Sigmoid colon (tissue), 7 donors: Measurements from ENCODE around the gene DPT. TPM values are rescaled to one million over a fixed set of nuclear protein-coding genes. Genes with fewer than 3 reads are reported as not detected.

Experiments
- DNase-seq: peaks from one replicate; pipeline ENCODE4 v3.0.0-alpha.2; 2019
- H3K27ac ChIP-seq, 4 donors: fragments of 200-600 bp; sonication (generic); one replicate each; pipeline ENCODE4 v1.5.1; 2016 to 2019; ENCODE audit warnings: mild to moderate bottlenecking in 1 of 4
- H3K27me3 ChIP-seq, 3 donors: fragments of 200-600 bp; sonication (generic); one replicate each; pipeline ENCODE4 v1.5.1; 2019; ENCODE audit warnings: mild to moderate bottlenecking in 1 of 3
- H3K36me3 ChIP-seq, 4 donors: fragments of 200-600 bp; sonication (generic); one replicate each; pipeline ENCODE4 v1.5.1; 2016 to 2019
- H3K4me1 ChIP-seq, 4 donors: fragments of 200-600 bp; sonication (generic); one replicate each; pipeline ENCODE4 v1.5.1; 2017 to 2019
- H3K4me3 ChIP-seq, 4 donors: fragments of 200-600 bp; sonication (generic); one replicate each; pipeline ENCODE4 v1.5.1; 2017 to 2019; ENCODE audit warnings: mild to moderate bottlenecking in 2 of 4, moderate library complexity in 1 of 4
- H3K9me3 ChIP-seq, 4 donors: fragments of 200-600 bp in 3 of 4; sonication (generic) in 3 of 4; one replicate each; pipeline versions ENCODE4 v1.5.1 to v1.6.1; 2013 to 2019
- CTCF ChIP-seq, 4 experiments: fragments of 450-650 bp in 3 of 4; fragments of 200-600 bp in 1 of 4; IDR thresholded peaks; one replicate each; pipeline ENCODE4 v1.5.1; 2016 to 2019; ENCODE audit warnings: antibody characterized with exemption in 4 of 4, mild to moderate bottlenecking in 3 of 4, moderate library complexity in 2 of 4
- EP300 ChIP-seq, 4 donors: sonication (generic); formaldehyde crosslinking; IDR thresholded peaks; one replicate each; pipeline ENCODE4 v1.6.1; 2017; ENCODE audit warnings: antibody characterized with exemption in 4 of 4
- POLR2A ChIP-seq, 2 donors: fragments of 450-650 bp; IDR thresholded peaks; one replicate each; pipeline ENCODE4 v1.6.1; 2016; ENCODE audit warnings: antibody characterized with exemption in 2 of 2, mild to moderate bottlenecking in 2 of 2, moderate library complexity in 2 of 2
- POLR2AphosphoS5 ChIP-seq, 4 donors: sonication (generic); formaldehyde crosslinking; IDR thresholded peaks; one replicate each; pipeline ENCODE4 v1.6.1; 2017; ENCODE audit warnings: antibody characterized with exemption in 4 of 4
- WGBS, 2 donors: extraction: QIAGEN DNeasy Blood & Tissue Kit; methylation state at CpG; one replicate each; pipeline ENCODE4 v1.1.7; 2013; 5-methylcytosine and 5-hydroxymethylcytosine counted together
- intact Hi-C: fragments of 100-400 bp; cut with DNase I; formaldehyde crosslinking; loops from one replicate; pipeline ENCODE4 v1.15.1; 2023
- polyA plus RNA-seq, 3 donors: library from polyadenylated mRNA; stranded (reverse); fragments of 200-250 nt; gene quantifications; one replicate each; pipeline ENCODE4 v1.2.3, GENCODE V29; 2013
- total RNA-seq, 4 donors: library from RNA; depleted of rRNA; stranded (reverse); fragments of >200 nt; gene quantifications; one replicate each; pipeline ENCODE4 v1.1.0, GENCODE V29; 2016
- donor health status: healthy with polysubstance abuse.
- donor health status: Bipolar disorder and iron deficiency.
- donor health status: healthy.

Gene DPT
- total and polyA plus RNA-seq, 7 donors, result 2.1 to 519 (median 249) TPM

DNA sequence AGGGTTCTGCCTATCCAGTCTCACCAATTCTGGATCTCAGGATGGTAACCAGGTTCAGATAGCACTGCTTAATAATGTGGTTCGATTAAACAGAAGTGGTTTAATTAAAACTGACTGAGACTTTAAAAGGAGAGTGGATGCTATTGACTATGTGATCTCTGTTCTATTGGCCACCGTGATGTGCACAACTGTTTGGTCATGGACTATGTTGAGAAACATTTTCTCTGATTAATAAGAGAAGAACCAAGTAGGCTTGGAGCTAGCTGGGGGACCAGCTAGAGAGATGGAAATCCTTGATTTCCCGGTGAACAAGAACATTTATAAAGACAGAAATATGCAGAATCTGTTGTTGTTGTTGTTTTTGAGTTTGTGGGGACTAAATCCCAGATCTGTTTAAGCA is 36.5 kb downstream of the DPT start:
- WGBS, 2 donors, result 91 to 95% methylated on average over 3 of the region's 3 CpGs
- no peaks in the 10 kb centered on the region for H3K36me3 ChIP-seq
- intact Hi-C loops, result loop anchor here (5.0 to 10.0 kb wide), 2 partner anchors 208 to 415 kb away; partner anchors contain the start of gene ATP1B1
- H3K9me3 ChIP-seq, result no peaks in the 10 kb centered on the region
- TF ChIP-seq CTCF (IDR thresholded peaks at IDR 0.05) (no peak), POLR2AphosphoS5 (IDR thresholded peaks at IDR 0.05) (no peak), EP300 (IDR thresholded peaks at IDR 0.05) (no peak), POLR2A (IDR thresholded peaks at IDR 0.05) (no peak)
- peak overlapping the region in 2 of 4 donors; percentile 51 to 75 for H3K27ac ChIP-seq
- no peak for DNase-seq
- H3K27me3 ChIP-seq, result no peaks in the 10 kb centered on the region
- no peak overlapping the region for H3K4me3 ChIP-seq
- peaks cover 0 to 86% (median 71%) of the 10 kb centered on the region in 4 donors for H3K4me1 ChIP-seq

DNA sequence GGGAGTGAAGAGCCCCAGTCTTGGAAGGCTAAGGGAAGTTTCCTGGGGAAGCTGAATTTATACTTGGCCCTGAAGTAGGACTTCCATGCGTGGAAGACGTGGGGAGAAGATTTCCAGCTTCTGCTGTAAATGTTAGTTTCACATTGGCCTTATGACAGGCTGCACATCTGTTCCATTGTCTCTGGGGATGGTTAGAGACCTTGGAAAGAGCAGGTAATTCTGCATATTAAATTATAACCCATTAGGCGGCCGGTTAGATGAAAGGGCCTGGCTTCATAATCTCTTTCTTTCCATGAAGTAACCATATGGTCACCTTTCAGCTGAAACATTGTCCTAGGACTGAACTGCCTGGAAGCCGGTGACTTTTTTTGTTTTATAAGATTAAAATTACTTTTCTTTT is 37.5 kb downstream of the DPT start:
- TF ChIP-seq EP300 (IDR thresholded peaks at IDR 0.05) (no peak), POLR2A (IDR thresholded peaks at IDR 0.05) (no peak), POLR2AphosphoS5 (IDR thresholded peaks at IDR 0.05) (no peak), CTCF (IDR thresholded peaks at IDR 0.05) (no peak)
- Histone ChIP-seq H3K4me1 (peaks cover 0 to 77% (median 65%) of the 10 kb centered on the region in 4 donors), H3K27me3 (no peaks in the 10 kb centered on the region), H3K36me3 (no peaks in the 10 kb centered on the region), H3K27ac (peak overlapping the region in 3 of 4 donors; percentile 66 to 70 (median 66)), H3K9me3 (no peaks in the 10 kb centered on the region), H3K4me3 (no peak overlapping the region)
- WGBS, 2 donors, result 94% methylated on average over 5 of the region's 5 CpGs
- no peak for DNase-seq
- intact Hi-C loops, result loop anchor here (5.0 to 10.0 kb wide), 2 partner anchors 207 to 416 kb away; partner anchors contain the start of gene ATP1B1

DNA sequence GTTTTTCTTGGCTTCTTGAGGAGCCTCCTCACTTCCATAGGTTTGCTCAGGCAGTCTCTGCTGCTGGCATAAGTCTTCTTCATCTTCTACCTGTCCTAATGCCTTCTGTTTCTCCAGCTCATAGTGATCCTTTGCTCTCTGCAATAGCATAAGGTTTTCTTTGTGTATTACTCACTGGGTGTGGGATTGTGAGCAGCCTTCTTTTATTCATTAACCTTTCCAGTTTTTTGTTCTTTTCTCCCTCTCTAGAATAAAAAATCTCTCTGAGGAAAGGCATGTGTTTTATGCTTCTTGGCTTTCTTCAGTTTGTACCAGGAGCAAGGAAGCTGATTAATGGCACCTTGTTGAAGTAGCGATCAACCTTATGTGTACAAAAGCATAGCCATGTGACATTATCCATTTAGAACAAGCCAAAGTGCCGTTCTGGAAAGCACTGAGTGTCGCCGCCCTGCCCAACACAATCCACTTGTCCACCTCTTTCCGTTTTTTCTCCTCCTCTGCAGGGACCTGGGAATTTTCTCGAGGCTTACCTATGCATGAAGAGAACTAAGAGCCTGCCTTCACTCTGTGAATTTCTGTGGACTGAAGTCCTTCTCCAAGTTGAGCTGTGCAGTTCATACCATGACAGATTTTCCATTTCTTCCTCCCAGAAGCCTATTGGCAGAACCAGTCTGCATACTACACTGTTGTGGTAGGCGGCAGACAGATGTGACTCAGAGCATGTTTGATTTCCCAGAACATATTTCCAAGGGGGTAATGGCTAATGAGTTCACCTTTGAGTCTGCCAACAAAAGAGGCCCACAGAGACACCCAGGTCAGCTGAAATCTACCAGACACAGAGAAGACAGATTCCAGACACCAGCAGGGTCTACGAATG is 39.0 kb downstream of the DPT start:
- no peaks in the 10 kb centered on the region for H3K9me3 ChIP-seq
- intact Hi-C loops, result loop anchor here (5.0 to 10.0 kb wide), 2 partner anchors 205 to 417 kb away; partner anchors contain the start of gene ATP1B1
- H3K27me3 ChIP-seq, result no peaks in the 10 kb centered on the region
- 69 to 79% methylated on average over 8 of the region's 8 CpGs for WGBS, 2 donors
- no peak overlapping the region for H3K4me3 ChIP-seq
- TF ChIP-seq POLR2AphosphoS5 (IDR thresholded peaks at IDR 0.05), result peak in 3 of 4 donors; percentile 23 to 63 (median 54)
- no peak for TF ChIP-seq POLR2A (IDR thresholded peaks at IDR 0.05)
- peak overlapping the region in 3 of 4 donors; percentile 66 to 70 (median 66) for H3K27ac ChIP-seq
- H3K36me3 ChIP-seq, result no peaks in the 10 kb centered on the region
- DNase-seq, result no peak
- H3K4me1 ChIP-seq, result peaks cover 0 to 64% (median 57%) of the 10 kb centered on the region in 4 donors

DNA sequence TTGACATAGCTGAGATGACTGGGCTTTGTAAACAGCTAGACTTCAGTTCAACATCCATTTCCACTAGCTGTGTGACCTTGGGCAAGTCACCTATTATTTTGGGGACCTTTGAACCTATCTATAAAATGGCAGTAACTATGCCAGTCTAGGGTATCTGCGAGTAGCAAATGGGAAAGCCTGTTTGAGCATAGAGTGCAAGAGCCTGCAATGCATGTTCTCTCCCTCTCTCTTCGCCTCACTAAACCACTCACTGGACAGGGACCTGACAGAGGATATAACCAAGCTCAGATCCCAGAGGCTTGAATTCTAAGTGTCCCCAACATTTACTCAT is 39.7 kb downstream of the DPT start:
- Histone ChIP-seq H3K9me3 (no peaks in the 10 kb centered on the region), H3K27ac (peak overlapping the region in 3 of 4 donors; percentile 66 to 70 (median 66)), H3K4me1 (peaks cover 0 to 66% (median 55%) of the 10 kb centered on the region in 4 donors), H3K4me3 (no peak overlapping the region), H3K36me3 (no peaks in the 10 kb centered on the region), H3K27me3 (no peaks in the 10 kb centered on the region)
- DNase-seq, result no peak
- no peak for TF ChIP-seq POLR2A (IDR thresholded peaks at IDR 0.05)
- no peak for TF ChIP-seq CTCF (IDR thresholded peaks at IDR 0.05)
- no peak for TF ChIP-seq EP300 (IDR thresholded peaks at IDR 0.05)
- no peak for TF ChIP-seq POLR2AphosphoS5 (IDR thresholded peaks at IDR 0.05)
- intact Hi-C loops, result no loop called here
- 68 to 78% methylated on average over 2 of the region's 2 CpGs for WGBS, 2 donors

- Histone ChIP-seq H3K9me3 (no peaks in the 10 kb centered on the region), H3K27me3 (no peaks in the 10 kb centered on the region), H3K4me1 (peaks cover 0 to 61% (median 49%) of the 10 kb centered on the region in 4 donors), H3K4me3 (no peak overlapping the region), H3K27ac (peak overlapping the region; percentile 27 to 70 (median 66)), H3K36me3 (no peaks in the 10 kb centered on the region)
- 9 to 48% methylated on average over 5 of the region's 5 CpGs for WGBS, 2 donors
- DNase-seq, result no peak
- intact Hi-C loops, result no loop called here
- no peak for TF ChIP-seq POLR2A (IDR thresholded peaks at IDR 0.05)
- TF ChIP-seq POLR2AphosphoS5 (IDR thresholded peaks at IDR 0.05), result peak; percentile 28 to 87 (median 62)
- no peak for TF ChIP-seq CTCF (IDR thresholded peaks at IDR 0.05)
- TF ChIP-seq EP300 (IDR thresholded peaks at IDR 0.05), result peak in 1 of 4 donors; percentile 63
Observed at GRCh38 chr1:168688644-168689326, 40.2 kb downstream of the DPT start.
